Endodermal cell (in vitro differentiated cells): ENCODE measurements around the gene GAREM1. TPM values are rescaled to one million over a fixed set of nuclear protein-coding genes. Genes with fewer than 3 reads are reported as not detected.

Experiments
- DNase-seq: peaks from one replicate; pipeline ENCODE4 v3.0.0-alpha.2; 2017
- H3K27ac ChIP-seq: 2 replicates; pipeline ENCODE4 v1.5.1; 2013; ENCODE audit warnings: mild to moderate bottlenecking, low read depth, low read length, moderate library complexity
- H3K27me3 ChIP-seq: 2 replicates; pipeline ENCODE4 v1.6.1; 2013; ENCODE audit warnings: mild to moderate bottlenecking, low read length, moderate library complexity; ENCODE audit not compliant: insufficient read depth, control insufficient read depth, poor library complexity, severe bottlenecking
- H3K36me3 ChIP-seq: 2 replicates; pipeline ENCODE4 v1.7.0; 2013; ENCODE audit warnings: mild to moderate bottlenecking, low read length, moderate library complexity; ENCODE audit not compliant: control insufficient read depth, insufficient read depth
- H3K4me1 ChIP-seq: one replicate; pipeline ENCODE4 v1.7.0; 2013; ENCODE audit warnings: low read length; ENCODE audit not compliant: control insufficient read depth, insufficient read depth
- H3K4me3 ChIP-seq: 2 replicates; pipeline ENCODE4 v1.5.1; 2013; ENCODE audit warnings: mild to moderate bottlenecking, low read length, moderate library complexity
- H3K9ac ChIP-seq: 2 replicates; pipeline ENCODE4 v1.6.1; 2013; ENCODE audit warnings: mild to moderate bottlenecking, low read length, moderate library complexity; ENCODE audit not compliant: poor library complexity, severe bottlenecking; ENCODE audit errors: extremely low read depth
- H3K9me3 ChIP-seq: 2 replicates; pipeline ENCODE4 v1.6.1; 2013; ENCODE audit warnings: mild to moderate bottlenecking, low read length, moderate library complexity; ENCODE audit not compliant: control insufficient read depth
- H3K27ac Mint-ChIP-seq: 2 replicates; pipeline ENCODE4 v1.8.0; 2020; ENCODE audit warnings: mixed read lengths
- H3K27me3 Mint-ChIP-seq: 2 replicates; pipeline ENCODE4 v1.8.0; 2021; ENCODE audit warnings: mild to moderate bottlenecking, mixed read lengths; ENCODE audit not compliant: insufficient read depth
- H3K36me3 Mint-ChIP-seq: 2 replicates; pipeline ENCODE4 v1.8.0; 2020; ENCODE audit warnings: low read depth, mixed read lengths
- H3K4me1 Mint-ChIP-seq: 2 replicates; pipeline ENCODE4 v1.8.0; 2020; ENCODE audit warnings: mixed read lengths
- H3K4me3 Mint-ChIP-seq: 2 replicates; pipeline ENCODE4 v1.8.0; 2020; ENCODE audit warnings: mild to moderate bottlenecking, moderate library complexity, mixed read lengths
- H3K9me3 Mint-ChIP-seq: 2 replicates; pipeline ENCODE4 v1.8.0; 2020; ENCODE audit warnings: mild to moderate bottlenecking, mixed read lengths
- CTCF ChIP-seq: fragments of 200-600 bp; sonication (generic); conservative IDR thresholded peaks from 2 replicates; pipeline ENCODE4 v1.5.0; 2021; ENCODE audit warnings: antibody characterized with exemption, mild to moderate bottlenecking
- WGBS, 2 experiments: methylation state at CpG; one replicate each; pipeline versions ENCODE4 v1.1.5 to v1.1.7; 2013; ENCODE audit warnings: missing lambda C conversion rate in 2 of 2, mixed read lengths in 1 of 2; ENCODE audit not compliant: insufficient coverage in 1 of 2, insufficient read length in 1 of 2; 5-methylcytosine and 5-hydroxymethylcytosine counted together
- total RNA-seq, 2 donors: library from RNA; stranded (reverse); fragmentation: NEBNext Ultra II Directional in 1 of 2; extraction: Animal tissue kit (Norgen Biotek cat#: 25700) in 1 of 2; gene quantifications; 2 replicates in 1 of 2; 3 replicates in 1 of 2; pipeline ENCODE4 v1.2.1, GENCODE V29; 2021

GAREM1 gene
- total RNA-seq, 2 donors from 2014 or later = 9.2 to 9.4 TPM

GRCh38 chr18:32425466-32425865 lies 45.2 kb downstream of the GAREM1 start:
- H3K9me3 ChIP-seq = no peaks in the 10 kb centered on the region
- Mint-ChIP-seq H3K4me3 (no peak overlapping the region), H3K9me3 (no peaks in the 10 kb centered on the region), H3K27me3 (peaks cover 3% of the 10 kb centered on the region), H3K36me3 (no peaks in the 10 kb centered on the region), H3K27ac (no peak overlapping the region), H3K4me1 (peaks cover 40% of the 10 kb centered on the region)
- DNase-seq = no peak
- no peaks in the 10 kb centered on the region for H3K27me3 ChIP-seq
- H3K9ac ChIP-seq = no peak overlapping the region
- no peaks in the 10 kb centered on the region for H3K4me1 ChIP-seq
- H3K36me3 ChIP-seq = no peaks in the 10 kb centered on the region
- H3K27ac ChIP-seq = no peak overlapping the region
- H3K4me3 ChIP-seq = no peak overlapping the region
- WGBS, 2 experiments = 90 to 100% methylated on average over 1 of the region's 1 CpG
- TF ChIP-seq CTCF = no peak

GRCh38 chr18:32424696-32425095 lies 46.0 kb downstream of the GAREM1 start:
- Mint-ChIP-seq H3K27ac (no peak overlapping the region), H3K9me3 (no peaks in the 10 kb centered on the region), H3K36me3 (no peaks in the 10 kb centered on the region), H3K4me1 (peaks cover 33% of the 10 kb centered on the region), H3K27me3 (no peaks in the 10 kb centered on the region), H3K4me3 (no peak overlapping the region)
- Histone ChIP-seq H3K27ac (no peak overlapping the region), H3K4me3 (no peak overlapping the region), H3K36me3 (no peaks in the 10 kb centered on the region), H3K9ac (no peak overlapping the region), H3K27me3 (no peaks in the 10 kb centered on the region), H3K9me3 (no peaks in the 10 kb centered on the region), H3K4me1 (no peaks in the 10 kb centered on the region)
- 89 to 100% methylated on average over 1 of the region's 1 CpG for WGBS, 2 experiments
- no peak for DNase-seq
- no peak for TF ChIP-seq CTCF

GRCh38 chr18:32422978-32423740 lies 47.5 kb downstream of the GAREM1 start:
- TF ChIP-seq CTCF = no peak
- Histone ChIP-seq H3K4me1 (peaks cover 3% of the 10 kb centered on the region), H3K9ac (no peak overlapping the region), H3K27ac (no peak overlapping the region), H3K9me3 (no peaks in the 10 kb centered on the region), H3K27me3 (no peaks in the 10 kb centered on the region), H3K36me3 (no peaks in the 10 kb centered on the region), H3K4me3 (no peak overlapping the region)
- H3K9me3 Mint-ChIP-seq = no peaks in the 10 kb centered on the region
- H3K27me3 Mint-ChIP-seq = no peaks in the 10 kb centered on the region
- no peak for DNase-seq
- peaks cover 23% of the 10 kb centered on the region for H3K4me1 Mint-ChIP-seq
- no peaks in the 10 kb centered on the region for H3K36me3 Mint-ChIP-seq
- no peak overlapping the region for H3K4me3 Mint-ChIP-seq
- H3K27ac Mint-ChIP-seq = no peak overlapping the region
- WGBS, 2 experiments = 97 to 100% methylated on average over 2 to 3 of the region's 4 CpGs
